Activated B cell treated with CpG ODN at 0.5 μM for 24 hours (primary cell): ENCODE measurements around the gene GCLC. TPM values are rescaled to one million over a fixed set of nuclear protein-coding genes. Genes with fewer than 3 reads are reported as not detected.
A peak's percentile ranks its signal among the peaks of the same experiment; 100 is the strongest.

Experiments
- ATAC-seq: fragments of 200-7000 bp; cut with Tn5 transposase; one replicate; pipeline ENCODE4 v1.10.0; 2021; ENCODE audit warnings: low read depth, mild to moderate bottlenecking, moderate library complexity
- CTCF ChIA-PET: fragments of 350-600 bp; sonication (Branson Sonifier 250); formaldehyde crosslinking; loops from one replicate; lab custom pipeline; 2021; ENCODE audit warnings: antibody characterized with exemption; lab: Charles Lee
- POLR2A ChIA-PET: fragments of 350-600 bp; sonication (Branson Sonifier 250); formaldehyde crosslinking; loops from one replicate; lab custom pipeline; 2021; ENCODE audit warnings: antibody characterized with exemption; lab: Charles Lee
- DNase-seq: peaks from one replicate; pipeline ENCODE4 v3.0.0; 2022
- H3K27ac Mint-ChIP-seq: one replicate; pipeline ENCODE4 v1.8.0; 2020; ENCODE audit warnings: mixed read lengths
- H3K27me3 Mint-ChIP-seq: one replicate; pipeline ENCODE4 v1.8.0; 2021; ENCODE audit warnings: mixed read lengths
- H3K36me3 Mint-ChIP-seq: one replicate; pipeline ENCODE4 v1.8.0; 2021; ENCODE audit warnings: low read depth, mixed read lengths
- H3K4me1 Mint-ChIP-seq: one replicate; pipeline ENCODE4 v1.8.0; 2021; ENCODE audit warnings: mixed read lengths
- H3K4me3 Mint-ChIP-seq: one replicate; pipeline ENCODE4 v1.8.0; 2020; ENCODE audit warnings: mild to moderate bottlenecking, mixed read lengths
- H3K9me3 Mint-ChIP-seq: one replicate; pipeline ENCODE4 v1.8.0; 2020; ENCODE audit warnings: mixed read lengths
- CTCF ChIP-seq: fragments of 200-600 bp; IDR thresholded peaks from one replicate; pipeline ENCODE4 v1.8.0; 2022; ENCODE audit warnings: antibody characterized with exemption, mild to moderate bottlenecking
- intact Hi-C: fragments of 100-400 bp; cut with micrococcal nuclease; formaldehyde crosslinking; loops from one replicate; pipeline ENCODE4 v1.15.1; 2024
- total RNA-seq: library from RNA; stranded (reverse); gene quantifications from 2 replicates; pipeline ENCODE4 v1.2.3, GENCODE V29; 2022

Gene GCLC
- total RNA-seq, 1 donor from 2014 or later: 26.6 TPM

GRCh38 chr6:53487080-53487479 is 57.8 kb downstream of the GCLC start:
- Mint-ChIP-seq H3K4me3 (no peak overlapping the region), H3K9me3 (no peaks in the 10 kb centered on the region), H3K36me3 (no peaks in the 10 kb centered on the region), H3K27me3 (peaks cover 3% of the 10 kb centered on the region), H3K27ac (no peak overlapping the region), H3K4me1 (peaks cover 38% of the 10 kb centered on the region)
- ChIA-PET POLR2A (no interaction called here), CTCF (no interaction called here)
- no peak for DNase-seq
- no peak for ATAC-seq
- intact Hi-C loops: no loop called here
- TF ChIP-seq CTCF: no peak

GRCh38 chr6:53486679-53487078 is 58.2 kb downstream of the GCLC start:
- H3K9me3 Mint-ChIP-seq: no peaks in the 10 kb centered on the region
- peaks cover 3% of the 10 kb centered on the region for H3K27me3 Mint-ChIP-seq
- peaks cover 42% of the 10 kb centered on the region for H3K4me1 Mint-ChIP-seq
- DNase-seq (no peak), ATAC-seq (no peak)
- TF ChIP-seq CTCF: no peak
- ChIA-PET POLR2A (no interaction called here), CTCF (no interaction called here)
- no peaks in the 10 kb centered on the region for H3K36me3 Mint-ChIP-seq
- H3K27ac Mint-ChIP-seq: no peak overlapping the region
- intact Hi-C loops: no loop called here
- no peak overlapping the region for H3K4me3 Mint-ChIP-seq

GRCh38 chr6:53484476-53485280 is 60.2 kb downstream of the GCLC start:
- DNase-seq (no peak), ATAC-seq (peak; percentile 66)
- peaks cover 62% of the 10 kb centered on the region for H3K4me1 Mint-ChIP-seq
- peak overlapping the region; percentile 1 for H3K4me3 Mint-ChIP-seq
- peaks cover 3% of the 10 kb centered on the region for H3K27me3 Mint-ChIP-seq
- POLR2A ChIA-PET: interaction anchor here (0.6 to 1.7 kb wide), 8 partner anchors 23 to 1142 kb away, joined by 3 to 6 read pairs (median 4); no protein-coding TSS in a partner anchor
- H3K9me3 Mint-ChIP-seq: peaks cover 4% of the 10 kb centered on the region
- peak; percentile 82 for TF ChIP-seq CTCF
- intact Hi-C loops: loop anchor here (1.0 to 5.0 kb wide), 16 partner anchors 23 to 1067 kb away; partner anchors contain the start of genes ELOVL5, FBXO9 and GSTA4
- H3K27ac Mint-ChIP-seq: peak overlapping the region; percentile 79
- H3K36me3 Mint-ChIP-seq: peaks cover 2% of the 10 kb centered on the region
- CTCF ChIA-PET: interaction anchor here (0.6 to 4.0 kb wide), 34 partner anchors 8 to 418 kb away, joined by 3 to 109 read pairs (median 4); partner anchors contain the start of gene ELOVL5

- peak overlapping the region; percentile 79 for H3K27ac Mint-ChIP-seq
- no peak for TF ChIP-seq CTCF
- peak; percentile 70 for ATAC-seq
- peaks cover 3% of the 10 kb centered on the region for H3K27me3 Mint-ChIP-seq
- no peak for DNase-seq
- peaks cover 4% of the 10 kb centered on the region for H3K9me3 Mint-ChIP-seq
- H3K4me3 Mint-ChIP-seq: peak overlapping the region; percentile 65
- peaks cover 68% of the 10 kb centered on the region for H3K4me1 Mint-ChIP-seq
- peaks cover 2% of the 10 kb centered on the region for H3K36me3 Mint-ChIP-seq
- intact Hi-C loops: loop anchor here (1.0 to 5.0 kb wide), 16 partner anchors 22 to 1066 kb away; partner anchors contain the start of genes ELOVL5, FBXO9 and GSTA4
- POLR2A ChIA-PET: interaction anchor here (0.6 to 1.7 kb wide), 9 partner anchors 22 to 393 kb away, joined by 3 to 10 read pairs (median 3); no protein-coding TSS in a partner anchor
- CTCF ChIA-PET: interaction anchor here (0.6 to 4.0 kb wide), 33 partner anchors 9 to 594 kb away, joined by 3 to 109 read pairs (median 5); partner anchors contain the start of gene ELOVL5
These were observed 61.2 kb downstream of the GCLC start for GRCh38 chr6:53483423-53484353.
